Astrocyte (in vitro differentiated cells and primary cell): ENCODE results near the gene BMPR1A.

Experiments
- CTCF ChIP-seq: IDR thresholded peaks from 2 replicates; pipeline ENCODE4 v1.5.1; 2011; ENCODE audit warnings: low read depth, mild to moderate bottlenecking, inconsistent platforms, low read length, moderate library complexity; ENCODE audit not compliant: insufficient read depth
- EZH2 ChIP-seq: IDR thresholded peaks from 2 replicates; pipeline ENCODE4 v1.6.1; 2012; ENCODE audit warnings: mild to moderate bottlenecking, low read length, inconsistent platforms; ENCODE audit not compliant: insufficient read depth

GRCh38 chr10:86755454-86755739 lies 1.0 kb upstream of the BMPR1A start:
- TF ChIP-seq CTCF (no peak), EZH2 (no peak)
